Measurements from ENCODE around the gene PLAC8.
"Not testable (repeated sequence)": the region's sequence is repeated elsewhere in the genome, so short reads cannot be mapped to it uniquely, and the experiment has no call there.

The PLAC8 gene

DNA sequence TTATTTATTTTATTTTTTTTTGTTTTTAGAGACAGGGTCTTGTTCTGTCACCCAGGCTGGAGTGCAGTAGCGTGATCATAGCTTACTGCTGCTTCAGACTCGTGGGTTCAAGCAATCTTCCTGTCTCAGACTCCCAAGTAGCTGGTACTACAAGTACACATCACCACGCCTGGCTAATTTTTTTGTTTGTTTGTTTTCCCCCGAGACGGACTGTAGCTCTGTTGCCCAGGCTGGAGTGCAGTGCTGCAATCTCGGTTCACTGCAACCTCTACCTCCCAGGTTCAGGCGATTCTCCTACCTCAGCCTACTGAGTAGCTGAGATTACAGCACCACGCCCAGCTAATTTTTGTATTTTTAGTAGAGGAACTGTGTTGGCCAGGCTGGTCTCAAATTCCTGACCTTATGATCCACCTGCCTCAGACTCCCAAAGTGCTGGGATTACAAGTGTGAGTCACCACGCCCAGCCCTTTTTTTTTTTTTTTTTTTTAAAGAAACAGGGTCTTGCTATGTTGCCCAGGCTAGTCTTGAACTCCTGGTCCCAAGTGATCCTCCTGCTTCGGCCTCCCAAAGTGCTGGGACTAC, 47.4 kb downstream of the PLAC8 start:
- DNase-seq (ENCODE audit: low read depth), result no peak

DNA sequence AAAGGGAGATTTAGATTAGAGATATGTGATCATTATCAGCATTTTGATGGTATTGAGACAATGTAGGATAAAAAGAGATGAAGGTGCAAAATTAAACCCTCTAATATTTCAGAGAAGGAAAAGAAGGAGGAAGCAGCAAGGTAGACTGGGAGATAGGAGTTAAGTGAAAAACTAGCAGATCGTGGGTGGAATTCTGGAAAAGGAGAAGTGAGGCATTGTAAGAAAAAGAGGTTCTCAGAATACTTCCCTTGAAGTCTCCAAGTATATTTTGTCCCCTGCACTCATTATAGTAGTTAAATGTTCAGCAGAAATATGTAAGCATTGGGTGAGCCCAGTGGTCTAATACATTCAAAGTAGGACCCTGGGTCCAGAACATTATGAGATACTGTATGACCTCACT, 49.3 kb downstream of the PLAC8 start:
- no peak for DNase-seq (ENCODE audit: low read depth)

DNA sequence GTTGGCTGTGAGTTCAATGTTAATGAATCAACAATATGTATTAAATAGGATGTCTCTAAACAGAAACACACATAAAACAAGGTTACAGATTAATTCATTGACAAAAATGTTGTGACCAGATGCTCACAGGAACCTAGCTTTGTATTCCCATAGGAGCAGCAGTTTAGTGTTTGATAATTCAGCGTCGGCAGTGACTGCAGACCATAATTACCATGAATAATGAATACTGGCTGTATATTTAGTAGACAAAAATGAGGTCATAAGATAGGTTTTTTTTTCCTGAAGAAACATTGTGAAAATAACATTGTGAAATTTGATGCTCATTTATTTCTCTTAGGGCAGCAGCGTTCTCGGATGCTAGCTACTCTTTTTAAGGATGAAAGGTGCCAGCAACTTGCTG, 51.8 kb downstream of the PLAC8 start:
- DNase-seq (ENCODE audit: low read depth), result no peak

DNA sequence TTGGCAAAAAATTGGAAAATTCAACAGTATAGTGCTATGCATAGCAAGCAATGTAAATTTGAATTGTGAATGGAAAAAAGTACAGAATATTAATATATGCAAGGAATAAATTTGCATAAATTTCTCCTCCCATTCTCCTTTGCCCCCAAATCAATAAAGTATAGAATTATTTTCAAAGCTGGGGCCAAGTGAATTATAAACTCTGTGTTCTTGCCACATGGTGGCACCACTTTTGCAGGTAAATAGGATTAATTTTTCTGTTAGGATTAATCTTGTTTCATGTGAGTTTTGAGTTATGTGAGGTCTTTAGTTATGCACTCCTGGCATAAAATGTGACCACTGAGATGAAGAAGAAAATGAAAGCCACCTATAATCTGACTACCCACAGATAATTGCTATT, 59.6 kb downstream of the PLAC8 start:
- DNase-seq (ENCODE audit: low read depth), result no peak

DNA sequence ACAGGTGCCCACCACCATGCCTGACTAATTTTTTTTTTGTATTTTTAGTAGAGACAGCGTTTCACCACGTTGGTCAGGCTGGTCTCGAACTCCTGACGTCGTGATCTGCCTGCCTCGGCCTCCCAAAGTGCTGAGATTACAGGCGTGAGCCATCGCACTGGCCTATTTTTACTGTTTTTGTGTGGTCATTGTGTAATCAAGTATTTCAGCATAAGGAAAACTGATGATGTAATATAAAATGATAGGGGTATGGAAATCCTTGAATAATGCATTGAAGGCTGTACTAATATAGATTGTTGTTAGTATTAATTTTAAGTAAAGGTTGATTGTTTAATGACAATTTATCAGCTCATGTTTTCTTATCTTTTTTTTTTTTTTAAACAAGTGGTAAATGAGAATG, 65.7 kb downstream of the PLAC8 start:
- not testable (repeated sequence) for DNase-seq (ENCODE audit: low read depth)

DNA sequence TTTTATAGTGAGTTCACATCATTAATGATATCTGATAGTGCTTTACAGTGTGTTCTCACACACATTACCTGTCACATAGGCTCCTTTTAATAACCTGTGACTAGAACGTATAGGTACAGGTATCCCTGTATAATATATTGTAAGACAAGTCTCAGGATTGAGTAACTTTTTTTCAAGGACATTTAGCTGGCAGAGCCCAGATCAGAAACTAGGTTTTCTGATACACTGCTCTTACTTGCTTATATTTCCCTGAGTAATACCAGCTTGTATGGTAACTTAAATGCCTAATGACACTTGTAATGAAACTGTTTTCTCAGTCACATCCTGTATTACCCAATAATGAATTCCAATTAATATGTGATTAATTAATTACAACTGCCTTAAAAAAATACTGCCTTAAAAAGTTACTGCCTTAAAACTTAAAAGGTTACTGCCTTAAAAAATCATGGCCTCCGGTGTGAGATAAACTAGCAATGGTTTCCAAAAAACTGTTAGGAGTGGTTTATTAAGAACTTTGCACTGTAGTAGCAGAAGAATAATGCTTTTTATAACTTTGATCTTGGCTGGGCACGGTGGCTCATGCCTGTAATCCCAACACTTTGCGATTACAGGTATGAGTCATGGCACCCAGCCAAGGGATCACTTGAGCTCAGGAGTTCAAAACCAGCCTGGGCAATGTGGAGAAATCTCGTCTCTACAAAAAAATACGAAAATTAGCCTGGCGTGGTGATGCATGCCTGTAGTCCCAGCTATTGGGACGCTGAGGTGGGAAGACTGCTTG, 67.6 kb downstream of the PLAC8 start:
- DNase-seq (ENCODE audit: low read depth), result no peak

DNA sequence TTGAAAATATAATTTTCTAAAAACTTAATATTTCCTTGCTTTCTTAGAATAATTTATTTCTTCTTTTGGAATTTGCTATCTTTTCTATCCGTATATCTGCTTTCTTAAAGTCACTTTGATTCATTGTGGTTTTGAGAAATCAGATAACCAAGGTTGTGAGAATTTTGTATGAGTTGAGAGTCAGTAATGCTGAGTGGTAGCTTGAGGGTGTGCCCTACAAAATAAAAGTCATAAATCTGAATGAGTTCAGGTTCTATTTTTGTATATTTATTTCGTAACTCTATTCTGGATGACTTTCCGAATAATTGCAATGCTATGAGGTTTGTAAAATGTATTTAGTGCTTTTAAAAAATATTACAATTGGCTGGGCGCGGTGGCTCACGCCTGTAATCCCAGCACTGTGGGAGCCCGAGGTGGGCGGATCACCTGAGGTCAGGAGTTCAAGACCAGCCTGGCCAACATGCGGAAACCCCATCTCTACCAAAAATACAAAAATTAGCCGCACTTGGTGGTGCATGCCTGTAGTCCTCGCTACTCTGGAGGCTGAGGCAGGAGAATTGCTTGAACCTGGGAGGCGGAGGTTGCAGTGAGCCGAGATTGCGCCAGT, 70.6 kb downstream of the PLAC8 start:
- no peak for DNase-seq (ENCODE audit: low read depth)

DNA sequence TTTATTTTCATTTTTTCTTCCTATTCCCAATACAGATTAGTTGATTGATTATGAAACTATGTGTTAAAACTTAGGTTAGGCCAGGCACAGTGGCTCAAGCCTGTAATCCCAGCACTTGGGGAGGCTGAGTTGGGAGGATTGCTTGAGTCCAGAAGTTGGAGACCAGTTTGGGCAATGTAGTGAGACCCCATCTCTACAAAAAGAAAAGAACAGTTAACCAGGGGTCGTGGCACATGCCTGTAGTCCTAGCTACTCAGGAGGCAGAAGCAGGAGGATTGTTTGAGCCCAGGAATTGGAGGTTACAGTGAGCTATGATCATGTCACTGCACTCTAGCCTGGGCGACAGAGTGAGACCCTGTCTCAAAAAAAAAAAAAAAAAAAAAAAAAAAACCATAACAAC, 71.4 kb downstream of the PLAC8 start:
- not testable (repeated sequence) for DNase-seq (ENCODE audit: low read depth)

DNA sequence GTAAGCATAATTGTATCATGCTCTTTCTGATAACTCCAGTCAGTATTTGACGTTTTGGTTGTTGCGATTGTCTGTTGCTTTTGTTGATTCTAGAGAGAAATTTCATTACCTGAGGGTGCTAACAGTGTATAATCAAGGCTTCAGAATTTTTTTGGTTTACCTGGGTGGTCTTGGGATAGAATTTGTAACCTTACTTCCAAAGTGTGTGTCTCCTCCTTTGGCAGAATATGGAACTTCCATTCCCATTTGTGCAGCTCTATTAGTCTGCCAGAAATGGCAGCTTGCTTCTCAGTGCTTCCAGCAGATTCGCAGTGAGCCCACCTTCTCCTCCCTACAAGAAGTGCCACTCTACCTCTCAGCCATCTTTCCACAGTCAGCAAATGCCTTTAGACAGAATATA, 74.3 kb downstream of the PLAC8 start:
- DNase-seq (ENCODE audit: low read depth), result no peak
